HEK293 (cell line): ENCODE data around the gene LDLRAP1.

Experiments used
- CTCF ChIA-PET: fragments of 350-600 bp; formaldehyde crosslinking; extraction: SDS; loops from one replicate; lab custom pipeline; 2021; ENCODE audit warnings: antibody characterized with exemption; lab: Yijun Ruan, JAX
- POLR2A ChIA-PET: fragments of 300-600 bp; formaldehyde crosslinking; extraction: SDS; loops from one replicate; lab custom pipeline; 2020; ENCODE audit warnings: antibody characterized with exemption, inconsistent platforms; lab: Yijun Ruan, JAX
- H3K27ac ChIP-seq: fragments of 200-500 bp; sonication (Bioruptor generic); 2 replicates; pipeline ENCODE4 v1.5.1; 2014; ENCODE audit warnings: low read depth, low read length, control low read depth, inconsistent platforms; ENCODE audit errors: extremely low read depth
- H3K36me3 ChIP-seq, 2 experiments: fragments of 200-500 bp in 1 of 2; sonication (Bioruptor generic) in 1 of 2; 1 replicate in 1 of 2; 2 replicates in 1 of 2; pipeline ENCODE4 v1.5.1; 2014 to 2017; ENCODE audit warnings: inconsistent platforms in 2 of 2, low read length in 2 of 2; ENCODE audit not compliant: control insufficient read depth in 2 of 2, insufficient read depth in 1 of 2
- H3K4me1 ChIP-seq: fragments of 200-500 bp; sonication (Bioruptor generic); 2 replicates; pipeline ENCODE4 v1.5.1; 2014; ENCODE audit warnings: mild to moderate bottlenecking, low read length, inconsistent platforms; ENCODE audit not compliant: control insufficient read depth, insufficient read depth
- H3K4me3 ChIP-seq: 2 replicates; pipeline ENCODE4 v1.5.1; 2011; ENCODE audit warnings: low read depth, mild to moderate bottlenecking, control low read depth, low read length, moderate library complexity
- H3K9me3 ChIP-seq: fragments of 200-500 bp; sonication (Bioruptor generic); 2 replicates; pipeline ENCODE4 v1.5.1; 2014; ENCODE audit warnings: low read depth, low read length, inconsistent platforms; ENCODE audit not compliant: control insufficient read depth, insufficient read depth
- ZNF248 ChIP-seq: fragments of 450-650 bp; formaldehyde crosslinking; IDR thresholded peaks from 2 replicates; pipeline ENCODE4 v1.5.1; 2017; ENCODE audit warnings: missing biosample characterization, missing genetic modification characterization
- ZNF600 ChIP-seq: fragments of 450-650 bp; formaldehyde crosslinking; IDR thresholded peaks from 2 replicates; pipeline ENCODE4 v1.5.1; 2016; ENCODE audit warnings: missing biosample characterization, missing genetic modification characterization

The LDLRAP1 gene

DNA sequence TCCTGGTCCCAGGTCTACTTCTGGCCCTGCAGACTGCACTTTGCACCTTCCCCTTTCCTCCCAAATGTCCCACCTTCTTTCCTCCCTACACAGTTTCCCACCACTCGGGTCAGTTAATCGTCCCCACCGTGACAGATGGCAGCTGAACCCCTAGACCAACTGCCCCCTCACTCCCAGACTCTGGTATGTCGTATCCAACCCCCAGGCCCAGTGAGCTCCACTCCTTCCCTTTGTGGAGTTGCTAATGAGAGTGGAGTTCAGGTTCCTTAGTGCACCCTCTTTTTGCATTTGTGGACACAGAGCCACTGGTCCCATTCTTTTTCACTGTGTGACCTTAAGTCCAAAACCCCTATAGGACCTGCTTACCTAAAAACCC lies 75.0 kb downstream of the LDLRAP1 start:
- Histone ChIP-seq H3K9me3 (no peaks in the 10 kb centered on the region), H3K36me3 (no peaks in the 10 kb centered on the region), H3K4me1 (no peaks in the 10 kb centered on the region; the same call in 1 of the 2 replicates), H3K27ac (no peak overlapping the region), H3K4me3 (no peak overlapping the region)
- TF ChIP-seq ZNF248 = no peak
- 0 out of 2 replicates have a peak, but pooled peaks have one; percentile 18 for TF ChIP-seq ZNF600 (tag by site-specific recombination)
- ChIA-PET POLR2A (interaction anchor here (0.5 to 1.0 kb wide), 2 partner anchors 14 to 371 kb away, joined by 4 read pairs; partner anchors contain the start of gene RSRP1), CTCF (interaction anchor here (0.5 to 3.2 kb wide), 21 partner anchors 9 to 523 kb away, joined by 3 to 12 read pairs (median 4); no protein-coding TSS in a partner anchor)
